ENCODE measurements around the gene AUP1. TPM values are rescaled to one million over a fixed set of nuclear protein-coding genes. Genes with fewer than 3 reads are reported as not detected.
"Not testable (repeated sequence)": the region's sequence is repeated elsewhere in the genome, so short reads cannot be mapped to it uniquely, and the experiment has no call there.

Gene AUP1
- total RNA-seq, 2 donors from 2014 or later = 128 to 136 TPM

DNA sequence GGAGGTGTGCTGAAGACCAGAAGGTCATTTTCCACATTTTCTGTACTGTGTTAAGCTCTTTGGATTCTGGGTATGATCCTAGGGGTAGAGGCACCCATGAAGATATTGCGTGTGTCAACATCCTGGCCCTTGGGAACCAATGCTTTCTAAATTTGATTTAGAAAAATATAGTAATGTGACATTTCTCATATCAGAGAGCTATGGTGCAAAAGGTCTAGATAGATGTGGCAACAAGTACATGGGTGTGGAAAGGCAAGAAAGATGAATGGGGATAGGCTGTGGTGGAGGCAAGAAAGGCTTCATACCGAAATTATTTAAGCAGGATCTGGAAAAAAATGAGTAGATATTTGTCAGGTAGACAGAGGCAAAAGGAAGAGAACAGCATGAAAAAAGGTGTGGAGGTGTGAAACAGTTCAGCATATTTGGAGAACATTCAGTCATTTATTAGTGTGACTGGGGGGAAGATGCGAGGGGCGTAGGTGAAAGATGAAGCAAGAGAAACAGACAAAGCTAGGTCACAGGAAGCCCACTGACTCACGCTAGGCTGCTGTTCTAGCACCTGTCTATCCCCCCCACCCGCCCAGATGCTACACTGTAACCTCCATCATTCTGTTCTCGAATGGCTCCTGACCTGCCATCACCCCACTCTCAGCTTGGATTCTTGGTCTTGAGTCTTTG, 36.7 kb upstream of the AUP1 start:
- peak overlapping the region; percentile 48 to 69 for H3K4me3 Mint-ChIP-seq
- ATAC-seq (replicated peaks in 1 of 2) = peak; percentile 23 to 28
- H3K36me3 Mint-ChIP-seq (ENCODE audit: insufficient read depth in 2 of 2) = no peaks in the 10 kb centered on the region
- peaks cover 52% of the 10 kb centered on the region for H3K4me1 Mint-ChIP-seq (ENCODE audit: low read depth)
- peak overlapping the region; percentile 16 for H3K27ac Mint-ChIP-seq
- peak in 1 of 2 donors; percentile 16 for DNase-seq
- H3K27me3 Mint-ChIP-seq (ENCODE audit: low read depth) = peaks cover 27% of the 10 kb centered on the region
- H3K9me3 Mint-ChIP-seq = no peaks in the 10 kb centered on the region

GRCh38 chr2:74564222-74564621, 34.7 kb upstream of the AUP1 start:
- DNase-seq (no peak), ATAC-seq (replicated peaks in 1 of 2) (no peak)
- no peak overlapping the region for H3K4me3 Mint-ChIP-seq
- peaks cover 38% of the 10 kb centered on the region for H3K27me3 Mint-ChIP-seq (ENCODE audit: low read depth)
- no peaks in the 10 kb centered on the region for H3K9me3 Mint-ChIP-seq
- H3K36me3 Mint-ChIP-seq (ENCODE audit: insufficient read depth in 2 of 2) = no peaks in the 10 kb centered on the region
- no peak overlapping the region for H3K27ac Mint-ChIP-seq
- peaks cover 52% of the 10 kb centered on the region for H3K4me1 Mint-ChIP-seq (ENCODE audit: low read depth)

DNA sequence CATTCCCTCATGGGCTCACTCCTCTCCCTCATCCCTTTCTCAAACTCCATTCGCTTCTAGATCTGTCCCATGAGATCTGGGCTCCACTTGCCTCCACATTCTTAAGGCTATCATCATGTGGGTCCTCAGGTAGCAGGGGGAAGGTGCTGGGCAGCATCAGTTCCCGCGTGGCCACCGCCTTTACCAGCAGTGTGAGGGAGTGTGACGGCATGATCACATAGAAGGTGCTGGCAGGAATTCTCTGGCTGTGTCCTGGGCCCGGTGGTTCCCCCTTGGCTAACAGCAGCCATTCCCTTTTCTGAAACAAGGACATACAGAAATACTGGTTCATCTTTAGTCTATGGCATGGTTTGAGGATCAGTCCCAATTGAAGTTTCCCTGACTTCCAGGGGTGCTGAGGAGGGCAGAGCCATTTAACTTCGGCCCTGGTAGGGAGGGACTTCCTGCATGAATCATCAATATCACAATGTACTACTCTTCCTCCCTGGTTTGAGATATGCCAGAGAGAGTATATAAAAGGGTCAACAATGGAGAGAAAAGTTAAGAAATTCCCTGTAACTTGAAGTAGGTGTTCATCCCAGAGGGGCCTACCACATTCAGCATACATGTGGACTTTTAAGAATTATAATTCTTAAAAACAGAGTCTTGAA, 32.7 kb upstream of the AUP1 start:
- Mint-ChIP-seq H3K27me3 (ENCODE audit: low read depth) (peaks cover 38% of the 10 kb centered on the region), H3K4me1 (ENCODE audit: low read depth) (peaks cover 35% of the 10 kb centered on the region), H3K9me3 (no peaks in the 10 kb centered on the region), H3K4me3 (no peak overlapping the region), H3K27ac (peak overlapping the region; percentile 1), H3K36me3 (ENCODE audit: insufficient read depth in 2 of 2) (peaks cover 0 to 1% of the 10 kb centered on the region in 2 donors)
- ATAC-seq (replicated peaks in 1 of 2) = no peak
- DNase-seq = no peak

DNA sequence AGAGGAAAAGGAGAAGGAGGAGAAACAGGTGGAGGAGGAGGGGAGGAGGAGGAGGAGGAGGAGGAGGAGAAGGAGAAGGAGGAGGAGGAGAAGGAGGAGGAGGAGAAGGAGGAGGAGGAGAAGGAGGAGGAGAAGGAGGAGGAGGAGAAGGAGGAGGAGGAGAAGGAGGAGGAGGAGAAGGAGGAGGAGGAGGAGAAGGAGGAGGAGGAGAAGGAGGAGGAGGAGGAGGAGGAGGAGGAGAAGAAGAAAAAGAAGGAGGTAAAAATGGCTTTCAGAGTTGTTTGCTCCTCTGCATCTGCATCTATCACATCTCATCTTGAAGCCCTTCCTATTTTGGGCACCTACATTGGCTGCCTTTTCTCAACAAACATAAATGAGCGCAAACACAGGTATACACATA, 31.5 kb upstream of the AUP1 start:
- peaks cover 28% of the 10 kb centered on the region for H3K4me1 Mint-ChIP-seq (ENCODE audit: low read depth)
- ATAC-seq (replicated peaks in 1 of 2) = not testable (repeated sequence)

DNA sequence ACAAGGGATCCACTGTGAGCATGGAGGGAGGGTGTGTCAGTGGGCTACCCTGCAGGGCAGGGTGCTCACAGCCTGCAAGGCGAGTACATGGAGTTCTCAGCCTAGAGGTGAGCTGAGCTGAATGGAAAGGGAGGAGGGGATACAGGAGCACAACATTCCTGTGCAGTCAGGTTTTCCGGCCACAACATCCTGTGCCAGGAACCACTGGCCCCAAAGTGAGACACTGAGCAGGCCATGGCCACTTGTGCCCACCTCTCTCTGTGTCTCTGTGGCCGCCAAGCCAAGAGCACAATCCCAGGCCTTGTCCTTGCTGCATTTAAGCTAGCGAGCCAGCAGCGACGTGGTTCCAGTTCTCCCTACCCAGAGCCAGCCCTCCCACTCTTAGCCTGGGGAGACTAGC, 31.1 kb upstream of the AUP1 start:
- H3K4me1 Mint-ChIP-seq (ENCODE audit: low read depth) = peaks cover 24% of the 10 kb centered on the region
- H3K36me3 Mint-ChIP-seq (ENCODE audit: insufficient read depth in 2 of 2) = peaks cover 0 to 6% of the 10 kb centered on the region in 2 donors
- DNase-seq (no peak), ATAC-seq (replicated peaks in 1 of 2) (peak in 1 of 2 donors; percentile 11)
- no peak overlapping the region for H3K4me3 Mint-ChIP-seq
- no peaks in the 10 kb centered on the region for H3K9me3 Mint-ChIP-seq
- H3K27ac Mint-ChIP-seq = no peak overlapping the region
- H3K27me3 Mint-ChIP-seq (ENCODE audit: low read depth) = peaks cover 38% of the 10 kb centered on the region

More for the DNA sequence above, 31.5 kb upstream of the AUP1 start:
- not testable (repeated sequence) for H3K4me3 Mint-ChIP-seq; H3K27ac Mint-ChIP-seq; DNase-seq; H3K9me3 Mint-ChIP-seq; H3K36me3 Mint-ChIP-seq (ENCODE audit: insufficient read depth in 2 of 2)
- H3K27me3 Mint-ChIP-seq (ENCODE audit: low read depth) = peaks cover 38% of the 10 kb centered on the region

DNA sequence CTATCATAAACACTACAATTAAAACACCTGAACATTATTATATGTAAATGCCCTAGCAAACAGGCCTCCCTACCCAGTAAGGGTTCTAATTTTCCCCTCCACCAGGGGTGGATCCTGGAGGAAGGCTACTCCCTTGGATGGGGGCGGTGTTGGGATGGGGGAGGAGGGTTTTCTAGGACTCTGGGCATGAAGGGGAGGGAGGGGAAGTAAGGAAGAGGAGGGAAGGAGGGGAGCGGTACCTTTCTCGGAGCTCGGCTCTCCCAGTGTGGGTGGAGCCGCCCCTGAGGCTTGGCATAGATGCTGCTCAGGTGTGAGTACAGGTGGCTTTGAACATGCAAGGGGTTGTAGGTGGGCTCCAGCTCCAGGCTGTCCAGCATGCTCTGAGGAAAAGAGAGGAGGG, 30.4 kb upstream of the AUP1 start:
- Mint-ChIP-seq H3K9me3 (no peaks in the 10 kb centered on the region), H3K27ac (no peak overlapping the region), H3K27me3 (ENCODE audit: low read depth) (peaks cover 38% of the 10 kb centered on the region), H3K4me1 (ENCODE audit: low read depth) (peaks cover 23% of the 10 kb centered on the region), H3K36me3 (ENCODE audit: insufficient read depth in 2 of 2) (peaks cover 3 to 6% of the 10 kb centered on the region in 2 donors), H3K4me3 (no peak overlapping the region)
- no peak for ATAC-seq (replicated peaks in 1 of 2)
- no peak for DNase-seq

DNA sequence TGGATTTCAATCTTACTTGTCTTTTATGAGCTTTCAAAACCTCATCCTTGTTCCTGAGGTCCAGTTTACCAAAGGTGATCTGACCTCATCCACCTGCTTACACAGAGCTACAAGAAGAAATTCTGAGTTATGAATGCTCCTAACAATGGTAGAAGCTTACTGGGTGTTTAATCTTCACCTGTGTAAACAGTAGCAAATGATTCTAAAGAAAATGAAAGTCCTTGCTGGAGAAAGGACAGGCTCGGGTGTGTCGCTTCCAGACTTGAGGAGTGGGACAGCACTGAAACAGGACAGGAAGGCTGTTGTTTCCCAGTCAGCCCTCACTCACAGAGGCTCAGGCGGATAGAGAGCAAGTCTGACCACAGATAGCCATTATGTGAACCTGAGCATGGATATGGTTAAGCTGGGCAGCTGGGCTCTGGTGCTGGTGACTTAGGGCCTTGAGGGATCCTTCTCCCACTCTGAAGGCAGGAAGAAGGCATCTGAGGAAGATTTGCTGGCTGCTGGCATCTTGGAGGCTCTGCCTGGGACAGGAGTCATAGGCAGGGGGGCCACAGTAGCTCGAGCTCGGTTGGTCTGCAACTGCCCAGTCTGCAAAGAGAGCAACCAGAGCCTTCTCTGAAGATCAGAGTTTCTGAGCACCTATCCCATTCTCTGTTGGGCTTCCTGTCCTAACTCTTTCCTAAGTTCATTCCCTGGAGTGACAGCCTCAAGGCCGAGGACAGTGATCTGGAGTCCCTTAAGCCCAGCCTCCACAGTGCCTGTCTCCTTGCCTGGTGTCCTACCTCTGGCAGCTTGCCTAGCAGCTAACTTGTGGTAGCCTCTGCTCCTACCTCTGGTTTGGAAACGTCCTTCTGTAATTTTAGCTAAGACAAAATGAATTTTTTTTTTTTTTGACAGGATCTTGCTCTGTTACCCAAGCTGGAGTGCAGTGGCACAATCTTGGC, 29.1 kb upstream of the AUP1 start:
- ATAC-seq (replicated peaks in 1 of 2) (no peak), DNase-seq (no peak)
- H3K36me3 Mint-ChIP-seq (ENCODE audit: insufficient read depth in 2 of 2) = peaks cover 5 to 6% of the 10 kb centered on the region in 2 donors
- H3K4me3 Mint-ChIP-seq = no peak overlapping the region
- no peaks in the 10 kb centered on the region for H3K9me3 Mint-ChIP-seq
- H3K27ac Mint-ChIP-seq = no peak overlapping the region
- H3K27me3 Mint-ChIP-seq (ENCODE audit: low read depth) = peaks cover 29% of the 10 kb centered on the region
- peaks cover 27% of the 10 kb centered on the region for H3K4me1 Mint-ChIP-seq (ENCODE audit: low read depth)

GRCh38 chr2:74556831-74557370, 27.4 kb upstream of the AUP1 start:
- Mint-ChIP-seq H3K36me3 (ENCODE audit: insufficient read depth in 2 of 2) (peaks cover 5 to 6% of the 10 kb centered on the region in 2 donors), H3K27ac (no peak overlapping the region), H3K4me3 (peak overlapping the region in 1 of 2 donors; percentile 18), H3K9me3 (no peaks in the 10 kb centered on the region), H3K27me3 (ENCODE audit: low read depth) (peaks cover 19% of the 10 kb centered on the region), H3K4me1 (ENCODE audit: low read depth) (peaks cover 30% of the 10 kb centered on the region)
- DNase-seq (no peak), ATAC-seq (replicated peaks in 1 of 2) (no peak)

GRCh38 chr2:74556159-74556558, 26.7 kb upstream of the AUP1 start:
- Mint-ChIP-seq H3K4me3 (peak overlapping the region; percentile 89), H3K9me3 (no peaks in the 10 kb centered on the region), H3K4me1 (ENCODE audit: low read depth) (peaks cover 26% of the 10 kb centered on the region), H3K27me3 (ENCODE audit: low read depth) (peaks cover 19% of the 10 kb centered on the region), H3K27ac (no peak overlapping the region), H3K36me3 (ENCODE audit: insufficient read depth in 2 of 2) (peaks cover 5 to 6% of the 10 kb centered on the region in 2 donors)
- DNase-seq (no peak), ATAC-seq (replicated peaks in 1 of 2) (no peak)

DNA sequence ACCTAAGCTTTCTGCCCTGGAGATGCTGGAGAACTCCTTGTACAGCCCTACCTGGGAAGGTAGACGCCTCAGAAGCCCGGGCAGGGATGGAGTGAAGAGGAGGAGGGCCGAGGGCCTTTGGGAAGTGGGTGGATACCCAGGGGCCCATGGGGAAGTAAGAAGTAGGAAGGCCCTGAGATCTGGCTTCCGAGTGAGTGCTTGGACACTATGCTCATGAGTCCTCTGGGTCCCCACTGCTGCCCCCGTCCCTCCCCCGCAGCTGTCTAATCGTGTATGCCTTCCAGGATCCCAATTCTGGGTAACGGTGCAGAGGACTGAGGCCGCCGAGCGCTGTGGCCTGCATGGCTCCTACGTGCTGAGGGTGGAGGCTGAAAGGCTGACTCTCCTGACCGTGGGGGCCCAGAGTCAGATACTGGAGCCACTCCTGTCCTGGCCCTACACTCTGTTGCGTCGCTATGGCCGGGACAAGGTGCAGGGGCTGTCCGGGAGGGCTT, 26.2 kb upstream of the AUP1 start:
- no peak for ATAC-seq (replicated peaks in 1 of 2)
- peaks cover 21% of the 10 kb centered on the region for H3K27me3 Mint-ChIP-seq (ENCODE audit: low read depth)
- H3K4me3 Mint-ChIP-seq = peak overlapping the region; percentile 89
- DNase-seq = no peak
- peaks cover 5 to 6% of the 10 kb centered on the region in 2 donors for H3K36me3 Mint-ChIP-seq (ENCODE audit: insufficient read depth in 2 of 2)
- H3K4me1 Mint-ChIP-seq (ENCODE audit: low read depth) = peaks cover 26% of the 10 kb centered on the region
- H3K27ac Mint-ChIP-seq = no peak overlapping the region
- H3K9me3 Mint-ChIP-seq = no peaks in the 10 kb centered on the region

DNA sequence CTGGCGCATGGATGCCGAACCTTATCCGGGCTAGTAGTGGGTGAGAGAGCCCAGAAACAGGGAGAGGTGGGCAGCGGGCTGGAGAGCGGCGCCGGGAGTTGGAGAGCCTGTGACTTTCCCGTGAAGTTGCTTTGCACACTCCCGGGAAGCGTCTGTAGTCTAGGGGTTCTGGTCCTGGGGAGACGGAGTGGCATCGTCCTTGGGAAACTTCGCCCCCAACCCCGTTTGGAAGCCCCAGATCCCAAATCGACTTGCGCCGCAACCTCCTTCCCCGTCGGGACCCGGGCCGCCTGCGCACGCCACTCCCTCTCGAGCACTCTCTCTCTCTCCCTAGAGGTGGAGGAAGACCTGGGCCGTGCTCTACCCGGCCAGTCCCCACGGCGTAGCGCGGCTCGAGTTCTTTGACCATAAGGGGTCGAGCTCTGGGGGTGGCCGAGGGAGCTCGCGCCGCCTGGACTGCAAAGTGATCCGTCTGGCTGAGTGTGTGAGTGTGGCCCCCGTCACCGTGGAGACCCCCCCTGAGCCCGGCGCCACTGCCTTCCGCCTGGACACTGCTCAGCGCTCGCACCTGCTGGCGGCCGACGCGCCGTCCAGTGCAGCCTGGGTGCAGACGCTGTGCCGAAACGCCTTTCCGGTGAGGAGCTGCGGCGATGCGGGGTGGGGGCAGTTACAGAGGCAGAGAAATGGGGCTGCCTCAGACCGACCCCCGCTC, 25.5 kb upstream of the AUP1 start:
- ATAC-seq (replicated peaks in 1 of 2) (peak; percentile 40 to 63), DNase-seq (peak; percentile 51 to 58)
- Mint-ChIP-seq H3K27me3 (ENCODE audit: low read depth) (peaks cover 21% of the 10 kb centered on the region), H3K4me1 (ENCODE audit: low read depth) (peaks cover 24% of the 10 kb centered on the region), H3K36me3 (ENCODE audit: insufficient read depth in 2 of 2) (peaks cover 5 to 6% of the 10 kb centered on the region in 2 donors), H3K27ac (peak overlapping the region; percentile 80), H3K9me3 (no peaks in the 10 kb centered on the region), H3K4me3 (peak overlapping the region; percentile 89)

Data from activated T-cell treated with anti-CD3 and anti-CD28 coated beads, Interleukin-2, amount 50 U/mL, for 72 hours (primary cell).